Measurements from ENCODE around the gene MPZL2.

The MPZL2 gene

GRCh38 chr11:118295199-118295598, 31.1 kb upstream of the MPZL2 start:
- DNase-seq (ENCODE audit: low read depth, low spot score), result no peak
- no peak overlapping the region for H3K4me3 ChIP-seq (ENCODE audit: low read depth, low read length)
- TF ChIP-seq, protein P1, sequence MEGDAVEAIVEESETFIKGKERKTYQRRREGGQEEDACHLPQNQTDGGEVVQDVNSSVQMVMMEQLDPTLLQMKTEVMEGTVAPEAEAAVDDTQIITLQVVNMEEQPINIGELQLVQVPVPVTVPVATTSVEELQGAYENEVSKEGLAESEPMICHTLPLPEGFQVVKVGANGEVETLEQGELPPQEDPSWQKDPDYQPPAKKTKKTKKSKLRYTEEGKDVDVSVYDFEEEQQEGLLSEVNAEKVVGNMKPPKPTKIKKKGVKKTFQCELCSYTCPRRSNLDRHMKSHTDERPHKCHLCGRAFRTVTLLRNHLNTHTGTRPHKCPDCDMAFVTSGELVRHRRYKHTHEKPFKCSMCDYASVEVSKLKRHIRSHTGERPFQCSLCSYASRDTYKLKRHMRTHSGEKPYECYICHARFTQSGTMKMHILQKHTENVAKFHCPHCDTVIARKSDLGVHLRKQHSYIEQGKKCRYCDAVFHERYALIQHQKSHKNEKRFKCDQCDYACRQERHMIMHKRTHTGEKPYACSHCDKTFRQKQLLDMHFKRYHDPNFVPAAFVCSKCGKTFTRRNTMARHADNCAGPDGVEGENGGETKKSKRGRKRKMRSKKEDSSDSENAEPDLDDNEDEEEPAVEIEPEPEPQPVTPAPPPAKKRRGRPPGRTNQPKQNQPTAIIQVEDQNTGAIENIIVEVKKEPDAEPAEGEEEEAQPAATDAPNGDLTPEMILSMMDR (IDR thresholded peaks at IDR 0.05; ENCODE audit: low read depth, low read length), result peak; percentile 12
- in situ Hi-C loops (cut with HindIII; ENCODE audit: low sequenced_read_pairs), result no loop called here

DNA sequence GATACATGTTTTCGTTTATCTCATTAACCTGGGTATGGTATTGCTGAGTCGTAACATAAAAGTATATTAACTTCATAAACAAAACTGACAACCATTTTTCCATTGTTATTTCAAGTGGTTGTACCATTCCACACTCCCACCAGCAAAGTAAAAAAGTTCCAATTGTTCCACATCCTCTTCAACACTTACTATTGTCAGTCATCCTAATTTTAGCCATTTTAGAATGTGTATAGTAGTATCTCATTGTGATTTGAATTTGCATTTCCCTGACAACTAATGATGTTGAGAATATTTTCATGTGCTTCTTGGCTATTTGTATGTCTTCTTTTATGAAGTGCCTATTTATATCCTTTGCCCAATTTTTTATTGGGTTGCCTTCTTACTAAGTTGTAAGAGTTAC, 30.0 kb upstream of the MPZL2 start:
- no peak for DNase-seq (ENCODE audit: low read depth, low spot score)
- in situ Hi-C loops (cut with HindIII; ENCODE audit: low sequenced_read_pairs), result no loop called here
- TF ChIP-seq, protein P1 (IDR thresholded peaks at IDR 0.05; ENCODE audit: low read depth, low read length), result no peak
- H3K4me3 ChIP-seq (ENCODE audit: low read depth, low read length), result no peak overlapping the region

DNA sequence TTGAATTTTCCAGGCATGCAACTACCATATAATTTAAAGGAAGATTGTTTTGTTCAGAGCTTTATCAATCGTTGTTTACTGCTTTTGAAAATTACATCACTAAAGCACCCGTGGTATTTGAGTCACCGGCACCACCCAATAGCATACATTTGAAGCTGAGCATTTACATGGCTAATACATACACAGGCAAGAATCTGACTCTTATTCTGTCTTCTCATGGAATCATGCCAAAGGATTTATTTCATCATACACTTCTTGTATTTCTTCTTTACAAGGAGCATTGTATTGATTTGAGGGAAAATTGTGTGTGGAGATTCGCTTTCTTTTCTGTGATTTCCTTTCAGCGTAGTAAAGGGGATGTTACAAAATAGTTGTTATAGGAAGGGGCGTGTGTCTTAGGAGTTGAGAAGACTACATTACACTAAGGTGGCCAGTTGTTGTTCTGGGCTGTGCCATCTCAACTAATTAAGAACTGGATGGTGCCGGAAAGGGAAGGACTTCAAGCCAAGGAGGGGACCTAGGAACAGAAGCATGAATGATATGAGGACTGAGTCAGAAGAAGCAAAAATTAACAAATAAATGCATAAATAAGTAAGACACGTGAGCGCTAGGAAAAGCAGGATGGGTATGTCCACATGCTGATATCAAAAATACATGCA, 27.5 kb upstream of the MPZL2 start:
- no peak for DNase-seq (ENCODE audit: low read depth, low spot score)
- in situ Hi-C loops (cut with HindIII; ENCODE audit: low sequenced_read_pairs), result no loop called here
- TF ChIP-seq, protein P1 (IDR thresholded peaks at IDR 0.05; ENCODE audit: low read depth, low read length), result no peak
- H3K4me3 ChIP-seq (ENCODE audit: low read depth, low read length), result no peak overlapping the region

DNA sequence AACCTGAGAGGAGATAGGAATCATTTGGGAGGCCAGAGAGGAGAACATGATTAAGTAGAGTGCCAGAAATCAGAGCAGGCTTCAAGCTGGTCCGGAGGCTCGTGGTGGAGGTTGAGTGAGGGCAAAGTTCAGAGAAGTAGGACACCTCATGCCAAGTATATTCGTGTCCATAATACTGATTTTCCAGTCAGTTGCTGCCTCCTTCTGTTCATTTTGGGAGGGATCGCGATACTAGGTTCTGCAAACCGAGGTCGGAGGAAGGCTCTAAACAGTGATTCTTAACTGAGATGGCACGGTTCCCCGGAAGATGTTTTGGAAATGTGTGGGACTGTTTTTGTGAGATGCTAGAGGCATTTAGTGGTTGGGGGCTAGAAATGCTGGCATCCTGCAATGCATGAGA, 26.8 kb upstream of the MPZL2 start:
- TF ChIP-seq, protein P1 (IDR thresholded peaks at IDR 0.05; ENCODE audit: low read depth, low read length), result no peak
- DNase-seq (ENCODE audit: low read depth, low spot score), result no peak
- H3K4me3 ChIP-seq (ENCODE audit: low read depth, low read length), result no peak overlapping the region
- in situ Hi-C loops (cut with HindIII; ENCODE audit: low sequenced_read_pairs), result no loop called here

DNA sequence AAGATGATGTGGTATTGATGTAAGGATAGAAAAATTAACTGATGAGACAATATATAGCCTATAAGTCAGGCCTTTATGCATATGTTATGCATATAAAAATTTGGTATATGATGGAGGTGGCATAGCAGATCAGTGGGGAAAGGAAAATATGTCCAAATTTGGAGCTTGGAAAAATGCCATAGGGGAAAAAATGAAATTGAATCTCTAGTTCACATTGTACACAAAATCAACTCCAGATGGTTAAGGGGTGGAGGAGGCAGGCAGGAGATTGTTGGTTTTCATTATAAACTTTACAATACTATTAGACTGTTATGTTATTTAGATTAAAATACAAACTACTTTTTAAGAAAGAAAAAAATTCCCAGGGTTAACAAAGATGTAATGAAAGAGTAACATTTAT, 25.3 kb upstream of the MPZL2 start:
- H3K4me3 ChIP-seq (ENCODE audit: low read depth, low read length), result no peak overlapping the region
- in situ Hi-C loops (cut with HindIII; ENCODE audit: low sequenced_read_pairs), result no loop called here
- TF ChIP-seq, protein P1 (IDR thresholded peaks at IDR 0.05; ENCODE audit: low read depth, low read length), result no peak
- no peak for DNase-seq (ENCODE audit: low read depth, low spot score)

GRCh38 chr11:118287006-118287405, 22.9 kb upstream of the MPZL2 start:
- peak; percentile 17 for DNase-seq (ENCODE audit: low read depth, low spot score)
- H3K4me3 ChIP-seq (ENCODE audit: low read depth, low read length), result no peak overlapping the region
- in situ Hi-C loops (cut with HindIII; ENCODE audit: low sequenced_read_pairs), result no loop called here
- TF ChIP-seq, protein P1 (IDR thresholded peaks at IDR 0.05; ENCODE audit: low read depth, low read length), result no peak

Data from astrocyte of the spinal cord (primary cell).